HL-60 (cell line): ENCODE results near the gene ZNF598.

Source experiments
- CTCF ChIP-seq: IDR thresholded peaks from one replicate; pipeline ENCODE4 v1.5.1; 2011; ENCODE audit warnings: low read length, control low read depth, inconsistent platforms; ENCODE audit not compliant: insufficient read depth
- GABPA ChIP-seq: IDR thresholded peaks from 2 replicates; pipeline ENCODE4 v1.6.1; 2012; ENCODE audit warnings: low read depth
- POLR2AphosphoS5 ChIP-seq: IDR thresholded peaks from 2 replicates; pipeline ENCODE4 v1.6.1; 2012; ENCODE audit warnings: low read depth
- SPI1 ChIP-seq: IDR thresholded peaks from 2 replicates; pipeline ENCODE4 v1.6.1; 2012; ENCODE audit warnings: low read depth, mild to moderate bottlenecking, borderline replicate concordance
- TF ChIP-seq, protein P1 (sequence below): IDR thresholded peaks from 2 replicates; pipeline ENCODE4 v1.6.1; 2012; ENCODE audit warnings: low read depth; ENCODE audit not compliant: insufficient replicate concordance

DNA sequence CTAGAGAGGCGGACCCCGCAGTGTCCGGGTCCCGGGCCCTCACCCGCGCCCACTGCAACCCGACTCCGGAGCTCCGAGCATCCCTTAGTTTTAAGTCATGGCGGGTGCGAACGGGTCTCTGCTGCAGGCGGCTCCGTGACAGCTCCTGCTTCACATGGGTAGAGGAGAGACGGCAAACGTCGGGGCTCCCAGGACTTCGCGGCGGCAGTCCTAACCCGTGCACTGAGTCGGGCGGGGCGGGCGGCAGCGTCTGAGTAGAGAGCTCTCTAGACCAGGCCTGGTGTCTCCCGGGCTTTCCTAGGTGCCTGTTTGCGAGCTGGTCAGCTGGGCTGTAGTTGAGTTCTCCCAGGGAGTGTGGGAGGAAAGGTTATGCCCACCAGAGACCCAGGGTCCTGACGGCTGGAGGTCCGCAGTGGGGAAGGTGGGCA, 38.5 kb upstream of the ZNF598 start:
- TF ChIP-seq CTCF: no peak
- no peak; the same call in 1 of the 2 replicates for TF ChIP-seq GABPA
- no peak for TF ChIP-seq POLR2AphosphoS5
- TF ChIP-seq, protein P1, sequence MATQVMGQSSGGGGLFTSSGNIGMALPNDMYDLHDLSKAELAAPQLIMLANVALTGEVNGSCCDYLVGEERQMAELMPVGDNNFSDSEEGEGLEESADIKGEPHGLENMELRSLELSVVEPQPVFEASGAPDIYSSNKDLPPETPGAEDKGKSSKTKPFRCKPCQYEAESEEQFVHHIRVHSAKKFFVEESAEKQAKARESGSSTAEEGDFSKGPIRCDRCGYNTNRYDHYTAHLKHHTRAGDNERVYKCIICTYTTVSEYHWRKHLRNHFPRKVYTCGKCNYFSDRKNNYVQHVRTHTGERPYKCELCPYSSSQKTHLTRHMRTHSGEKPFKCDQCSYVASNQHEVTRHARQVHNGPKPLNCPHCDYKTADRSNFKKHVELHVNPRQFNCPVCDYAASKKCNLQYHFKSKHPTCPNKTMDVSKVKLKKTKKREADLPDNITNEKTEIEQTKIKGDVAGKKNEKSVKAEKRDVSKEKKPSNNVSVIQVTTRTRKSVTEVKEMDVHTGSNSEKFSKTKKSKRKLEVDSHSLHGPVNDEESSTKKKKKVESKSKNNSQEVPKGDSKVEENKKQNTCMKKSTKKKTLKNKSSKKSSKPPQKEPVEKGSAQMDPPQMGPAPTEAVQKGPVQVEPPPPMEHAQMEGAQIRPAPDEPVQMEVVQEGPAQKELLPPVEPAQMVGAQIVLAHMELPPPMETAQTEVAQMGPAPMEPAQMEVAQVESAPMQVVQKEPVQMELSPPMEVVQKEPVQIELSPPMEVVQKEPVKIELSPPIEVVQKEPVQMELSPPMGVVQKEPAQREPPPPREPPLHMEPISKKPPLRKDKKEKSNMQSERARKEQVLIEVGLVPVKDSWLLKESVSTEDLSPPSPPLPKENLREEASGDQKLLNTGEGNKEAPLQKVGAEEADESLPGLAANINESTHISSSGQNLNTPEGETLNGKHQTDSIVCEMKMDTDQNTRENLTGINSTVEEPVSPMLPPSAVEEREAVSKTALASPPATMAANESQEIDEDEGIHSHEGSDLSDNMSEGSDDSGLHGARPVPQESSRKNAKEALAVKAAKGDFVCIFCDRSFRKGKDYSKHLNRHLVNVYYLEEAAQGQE: no peak
- no peak for TF ChIP-seq SPI1
